Breast epithelium (tissue), 3 donors: ENCODE results near the gene LRRC4.

Source experiments
- POLR2A ChIP-seq: fragments of 450-650 bp; IDR thresholded peaks from one replicate; pipeline ENCODE4 v1.6.1; 2016; ENCODE audit warnings: antibody characterized with exemption, mild to moderate bottlenecking, moderate library complexity
- POLR2AphosphoS5 ChIP-seq, 3 donors: sonication (generic); formaldehyde crosslinking; IDR thresholded peaks; one replicate each; pipeline ENCODE4 v1.6.1; 2017; ENCODE audit warnings: antibody characterized with exemption in 3 of 3
- TF ChIP-seq, protein P1 (sequence below), 3 donors: fragments of 450-650 bp; IDR thresholded peaks; one replicate each; pipeline ENCODE4 v1.5.1; 2016 to 2017; ENCODE audit warnings: antibody characterized with exemption in 3 of 3, mild to moderate bottlenecking in 3 of 3, moderate library complexity in 3 of 3

DNA sequence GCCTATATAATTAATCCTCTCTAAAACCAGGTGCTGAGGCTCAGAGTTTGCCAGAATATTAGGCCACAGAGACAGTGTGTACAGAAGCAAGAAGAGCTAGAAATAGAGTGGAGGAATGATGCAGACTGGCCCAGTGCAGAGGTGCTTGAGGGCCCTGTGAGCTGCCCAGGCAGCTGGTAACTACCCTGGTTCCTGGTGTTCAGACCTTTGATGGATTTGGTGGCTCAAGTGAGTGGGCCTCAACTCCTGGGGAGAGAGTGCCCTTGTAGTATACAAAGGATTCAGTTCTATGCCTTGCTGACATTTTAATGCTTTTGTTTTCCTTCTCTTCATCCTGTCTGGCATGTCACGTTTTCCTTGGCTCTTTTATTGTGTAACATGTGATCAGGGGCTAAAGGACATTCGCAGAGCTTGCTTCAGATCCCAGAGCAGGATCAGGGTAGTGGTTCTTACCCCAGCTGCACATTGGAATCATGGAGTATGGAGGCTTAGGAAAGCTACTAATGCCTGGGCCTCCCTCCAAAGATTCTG is 20.0 kb downstream of the LRRC4 start:
- TF ChIP-seq POLR2A = no peak
- TF ChIP-seq, protein P1, sequence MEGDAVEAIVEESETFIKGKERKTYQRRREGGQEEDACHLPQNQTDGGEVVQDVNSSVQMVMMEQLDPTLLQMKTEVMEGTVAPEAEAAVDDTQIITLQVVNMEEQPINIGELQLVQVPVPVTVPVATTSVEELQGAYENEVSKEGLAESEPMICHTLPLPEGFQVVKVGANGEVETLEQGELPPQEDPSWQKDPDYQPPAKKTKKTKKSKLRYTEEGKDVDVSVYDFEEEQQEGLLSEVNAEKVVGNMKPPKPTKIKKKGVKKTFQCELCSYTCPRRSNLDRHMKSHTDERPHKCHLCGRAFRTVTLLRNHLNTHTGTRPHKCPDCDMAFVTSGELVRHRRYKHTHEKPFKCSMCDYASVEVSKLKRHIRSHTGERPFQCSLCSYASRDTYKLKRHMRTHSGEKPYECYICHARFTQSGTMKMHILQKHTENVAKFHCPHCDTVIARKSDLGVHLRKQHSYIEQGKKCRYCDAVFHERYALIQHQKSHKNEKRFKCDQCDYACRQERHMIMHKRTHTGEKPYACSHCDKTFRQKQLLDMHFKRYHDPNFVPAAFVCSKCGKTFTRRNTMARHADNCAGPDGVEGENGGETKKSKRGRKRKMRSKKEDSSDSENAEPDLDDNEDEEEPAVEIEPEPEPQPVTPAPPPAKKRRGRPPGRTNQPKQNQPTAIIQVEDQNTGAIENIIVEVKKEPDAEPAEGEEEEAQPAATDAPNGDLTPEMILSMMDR (IDR thresholded peaks at IDR 0.05) = no peak
- no peak for TF ChIP-seq POLR2AphosphoS5 (IDR thresholded peaks at IDR 0.05)
